ENCODE measurements around the gene ATCAY. TPM values are rescaled to one million over a fixed set of nuclear protein-coding genes. Genes with fewer than 3 reads are reported as not detected.
A peak's percentile ranks its signal among the peaks of the same experiment; 100 is the strongest.
"Not testable (repeated sequence)": the region's sequence is repeated elsewhere in the genome, so short reads cannot be mapped to it uniquely, and the experiment has no call there.

Gene ATCAY
- total RNA-seq, 1 donor = not detected

DNA sequence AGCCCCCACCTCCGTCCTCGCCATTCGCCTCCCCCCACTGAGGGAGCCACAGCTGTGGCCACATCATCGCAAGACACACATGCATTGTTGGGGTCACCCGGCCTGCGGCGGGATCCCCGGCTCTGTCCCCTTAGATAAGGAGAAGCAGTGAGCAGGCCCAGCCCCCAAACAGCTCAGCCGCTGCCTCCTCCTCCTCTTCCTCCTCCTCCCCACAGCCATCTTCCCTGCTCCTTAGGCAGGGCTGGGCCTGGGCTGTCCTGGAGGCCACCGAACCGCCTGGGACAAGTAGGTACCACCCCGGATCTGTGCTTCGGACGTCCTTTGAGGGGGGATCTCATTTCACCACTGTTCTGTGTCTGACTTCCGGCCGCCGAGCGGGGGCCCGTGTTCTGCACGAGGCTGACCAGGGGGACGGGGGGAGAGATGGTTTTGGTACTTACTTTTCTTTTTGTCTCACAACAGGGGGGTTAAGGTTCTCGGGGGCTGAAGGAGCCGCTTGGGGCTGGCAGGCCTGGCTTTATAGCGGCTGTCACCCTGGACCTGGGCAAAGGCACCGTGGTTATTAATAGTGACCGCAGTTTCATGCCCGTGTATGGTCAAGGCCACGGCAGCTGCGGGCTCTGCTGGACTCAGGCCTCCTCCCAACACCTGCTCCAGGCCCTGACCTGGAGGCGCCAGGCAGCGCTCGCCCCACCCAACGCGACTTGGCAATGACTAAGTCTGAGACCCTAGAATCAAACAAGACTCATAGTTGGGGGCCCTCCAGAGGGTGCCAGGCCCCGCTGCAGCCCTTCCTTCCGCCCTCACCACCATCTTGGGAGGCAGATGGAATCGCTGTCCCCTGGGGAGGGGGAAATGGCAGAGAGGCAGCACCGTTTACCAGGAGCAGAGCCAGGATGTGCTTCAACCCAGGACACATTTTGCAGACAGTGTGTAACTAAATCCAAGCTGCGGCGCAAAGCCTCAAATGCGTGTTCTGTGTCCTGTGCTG is 70.7 kb downstream of the ATCAY start:
- DNase-seq (ENCODE audit: insufficient read length, low spot score, missing footprints) = peak; percentile 80
- Histone ChIP-seq H3K36me3 (ENCODE audit: insufficient read depth, low read length) (no peaks in the 10 kb centered on the region), H3K27me3 (ENCODE audit: insufficient read depth, low read length) (no peaks in the 10 kb centered on the region), H3K4me3 (ENCODE audit: insufficient read depth, low read length) (no peak overlapping the region), H4K20me1 (ENCODE audit: insufficient read depth, low read length) (peaks cover 35% of the 10 kb centered on the region), H3K79me2 (ENCODE audit: insufficient read depth, low read length) (peaks cover 8% of the 10 kb centered on the region), H2AFZ (ENCODE audit: low read length) (no peak overlapping the region), H3K4me1 (ENCODE audit: insufficient read depth, low read length) (no peaks in the 10 kb centered on the region), H3K4me2 (ENCODE audit: insufficient read depth, low read length) (no peak overlapping the region), H3K27ac (ENCODE audit: low read depth, low read length) (no peak overlapping the region), H3K9me3 (ENCODE audit: low read depth, low read length) (no peaks in the 10 kb centered on the region)
- TF ChIP-seq, protein P1, sequence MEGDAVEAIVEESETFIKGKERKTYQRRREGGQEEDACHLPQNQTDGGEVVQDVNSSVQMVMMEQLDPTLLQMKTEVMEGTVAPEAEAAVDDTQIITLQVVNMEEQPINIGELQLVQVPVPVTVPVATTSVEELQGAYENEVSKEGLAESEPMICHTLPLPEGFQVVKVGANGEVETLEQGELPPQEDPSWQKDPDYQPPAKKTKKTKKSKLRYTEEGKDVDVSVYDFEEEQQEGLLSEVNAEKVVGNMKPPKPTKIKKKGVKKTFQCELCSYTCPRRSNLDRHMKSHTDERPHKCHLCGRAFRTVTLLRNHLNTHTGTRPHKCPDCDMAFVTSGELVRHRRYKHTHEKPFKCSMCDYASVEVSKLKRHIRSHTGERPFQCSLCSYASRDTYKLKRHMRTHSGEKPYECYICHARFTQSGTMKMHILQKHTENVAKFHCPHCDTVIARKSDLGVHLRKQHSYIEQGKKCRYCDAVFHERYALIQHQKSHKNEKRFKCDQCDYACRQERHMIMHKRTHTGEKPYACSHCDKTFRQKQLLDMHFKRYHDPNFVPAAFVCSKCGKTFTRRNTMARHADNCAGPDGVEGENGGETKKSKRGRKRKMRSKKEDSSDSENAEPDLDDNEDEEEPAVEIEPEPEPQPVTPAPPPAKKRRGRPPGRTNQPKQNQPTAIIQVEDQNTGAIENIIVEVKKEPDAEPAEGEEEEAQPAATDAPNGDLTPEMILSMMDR (IDR thresholded peaks at IDR 0.05; ENCODE audit: extremely low read depth, low read depth, low read length) = no peak

DNA sequence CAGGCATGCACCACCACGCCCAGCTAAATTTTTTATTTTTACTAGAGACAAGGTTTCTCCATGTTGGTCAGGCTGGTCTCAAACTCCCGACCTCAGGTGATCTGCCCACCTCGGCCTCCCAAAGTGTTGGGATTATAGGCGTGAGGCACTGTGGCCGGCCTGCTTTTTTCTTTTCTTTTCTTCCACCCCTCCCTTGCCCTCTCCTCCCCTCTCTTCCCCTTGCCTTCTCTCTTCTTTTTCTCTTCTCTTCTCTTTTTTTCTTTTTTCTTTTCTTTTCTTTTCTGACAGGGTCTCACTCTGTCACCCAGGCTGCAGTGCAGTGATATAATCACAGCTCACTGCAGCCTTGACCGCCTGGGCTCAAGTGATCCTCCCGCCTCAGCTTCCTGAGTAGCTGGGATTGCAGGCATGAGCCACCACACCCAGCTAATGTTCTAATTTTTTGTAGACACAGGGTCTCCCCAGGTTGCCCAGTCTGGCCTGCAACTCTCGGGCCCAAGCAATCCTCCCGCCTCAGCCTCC is 72.3 kb downstream of the ATCAY start:
- peaks cover 49% of the 10 kb centered on the region for H4K20me1 ChIP-seq (ENCODE audit: insufficient read depth, low read length)
- H3K27me3 ChIP-seq (ENCODE audit: insufficient read depth, low read length); H3K4me2 ChIP-seq (ENCODE audit: insufficient read depth, low read length); H3K27ac ChIP-seq (ENCODE audit: low read depth, low read length); H3K9me3 ChIP-seq (ENCODE audit: low read depth, low read length); H3K4me1 ChIP-seq (ENCODE audit: insufficient read depth, low read length); H3K4me3 ChIP-seq (ENCODE audit: insufficient read depth, low read length); H2AFZ ChIP-seq (ENCODE audit: low read length); DNase-seq (ENCODE audit: insufficient read length, low spot score, missing footprints); H3K36me3 ChIP-seq (ENCODE audit: insufficient read depth, low read length): not testable (repeated sequence)
- peaks cover 14% of the 10 kb centered on the region for H3K79me2 ChIP-seq (ENCODE audit: insufficient read depth, low read length)

DNA sequence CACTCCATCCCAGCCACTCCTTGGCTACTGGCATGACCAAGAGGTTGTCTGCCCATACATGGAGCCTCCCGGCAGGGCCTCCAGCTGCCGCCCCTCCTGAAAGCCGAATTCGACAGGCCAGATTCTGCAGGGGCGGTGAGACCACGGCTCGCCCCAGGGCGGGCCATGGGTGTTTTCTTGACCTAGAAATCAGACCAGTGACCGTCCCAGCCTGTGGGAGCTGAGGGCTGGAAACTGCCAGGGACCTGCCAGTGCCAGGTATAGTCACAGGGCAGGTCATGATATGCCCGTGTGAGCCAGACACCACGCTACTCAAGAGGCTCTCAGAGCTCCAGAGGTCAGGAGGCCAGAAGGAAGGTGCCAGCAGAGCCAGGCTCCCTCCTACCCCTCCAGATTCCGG is 73.6 kb downstream of the ATCAY start:
- DNase-seq (ENCODE audit: insufficient read length, low spot score, missing footprints) = peak; percentile 79
- Histone ChIP-seq H3K27ac (ENCODE audit: low read depth, low read length) (no peak overlapping the region), H3K27me3 (ENCODE audit: insufficient read depth, low read length) (no peaks in the 10 kb centered on the region), H3K4me3 (ENCODE audit: insufficient read depth, low read length) (no peak overlapping the region), H4K20me1 (ENCODE audit: insufficient read depth, low read length) (peaks cover 60% of the 10 kb centered on the region), H3K4me1 (ENCODE audit: insufficient read depth, low read length) (no peaks in the 10 kb centered on the region), H3K4me2 (ENCODE audit: insufficient read depth, low read length) (no peak overlapping the region), H2AFZ (ENCODE audit: low read length) (no peak overlapping the region), H3K9me3 (ENCODE audit: low read depth, low read length) (no peaks in the 10 kb centered on the region), H3K79me2 (ENCODE audit: insufficient read depth, low read length) (peaks cover 26% of the 10 kb centered on the region), H3K36me3 (ENCODE audit: insufficient read depth, low read length) (peaks cover 18% of the 10 kb centered on the region)
- TF ChIP-seq, protein P1 (IDR thresholded peaks at IDR 0.05; ENCODE audit: extremely low read depth, low read depth, low read length) = no peak

DNA sequence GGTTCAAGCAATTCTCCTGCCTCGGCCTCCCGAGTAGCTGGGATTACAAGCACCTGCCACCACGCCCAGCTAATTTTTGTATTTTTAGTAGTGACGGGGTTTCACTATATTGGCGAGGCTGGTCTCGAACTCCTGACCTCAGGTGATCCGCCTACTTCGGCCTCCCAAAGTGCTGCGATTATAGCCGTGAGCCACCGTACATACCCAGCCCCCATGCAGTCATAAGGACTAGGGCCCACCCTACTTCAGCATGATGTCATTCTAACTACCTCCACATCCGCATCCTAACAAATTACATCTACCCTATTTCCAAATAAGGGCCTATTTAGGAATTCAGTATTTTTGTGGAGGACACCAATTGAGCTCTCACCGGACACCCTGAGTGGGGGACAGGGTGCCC is 74.8 kb downstream of the ATCAY start:
- H3K27me3 ChIP-seq (ENCODE audit: insufficient read depth, low read length); H3K4me3 ChIP-seq (ENCODE audit: insufficient read depth, low read length); H2AFZ ChIP-seq (ENCODE audit: low read length); H3K9me3 ChIP-seq (ENCODE audit: low read depth, low read length); DNase-seq (ENCODE audit: insufficient read length, low spot score, missing footprints); H3K4me2 ChIP-seq (ENCODE audit: insufficient read depth, low read length); H3K27ac ChIP-seq (ENCODE audit: low read depth, low read length); H3K4me1 ChIP-seq (ENCODE audit: insufficient read depth, low read length): not testable (repeated sequence)
- H3K36me3 ChIP-seq (ENCODE audit: insufficient read depth, low read length) = peaks cover 28% of the 10 kb centered on the region
- H4K20me1 ChIP-seq (ENCODE audit: insufficient read depth, low read length) = peaks cover 60% of the 10 kb centered on the region
- H3K79me2 ChIP-seq (ENCODE audit: insufficient read depth, low read length) = peaks cover 37% of the 10 kb centered on the region

DNA sequence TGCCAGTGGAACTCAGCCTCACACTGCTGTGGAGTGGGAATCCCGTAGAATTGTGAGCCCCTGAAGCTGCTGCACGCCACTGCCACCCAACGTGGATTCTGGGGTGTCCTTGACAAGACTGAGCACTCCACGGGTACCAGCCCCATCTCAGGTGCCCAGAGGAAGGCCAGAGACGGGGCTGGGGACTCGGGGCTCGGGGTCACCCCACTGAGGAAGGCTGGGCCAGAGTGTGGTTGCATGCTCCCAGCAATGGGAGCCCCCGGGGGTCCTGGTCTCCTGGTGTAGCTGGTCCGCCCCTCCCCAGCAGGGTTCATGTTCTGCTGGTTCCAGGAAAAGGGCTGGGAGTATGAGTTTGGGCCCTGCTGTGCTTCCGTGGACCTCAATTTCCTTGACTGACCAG is 75.2 kb downstream of the ATCAY start:
- Histone ChIP-seq H3K27me3 (ENCODE audit: insufficient read depth, low read length) (no peaks in the 10 kb centered on the region), H4K20me1 (ENCODE audit: insufficient read depth, low read length) (peaks cover 60% of the 10 kb centered on the region), H3K27ac (ENCODE audit: low read depth, low read length) (no peak overlapping the region), H3K4me3 (ENCODE audit: insufficient read depth, low read length) (no peak overlapping the region), H3K9me3 (ENCODE audit: low read depth, low read length) (no peaks in the 10 kb centered on the region), H3K79me2 (ENCODE audit: insufficient read depth, low read length) (peaks cover 37% of the 10 kb centered on the region), H3K36me3 (ENCODE audit: insufficient read depth, low read length) (peaks cover 31% of the 10 kb centered on the region), H3K4me2 (ENCODE audit: insufficient read depth, low read length) (no peak overlapping the region), H3K4me1 (ENCODE audit: insufficient read depth, low read length) (no peaks in the 10 kb centered on the region), H2AFZ (ENCODE audit: low read length) (no peak overlapping the region)
- TF ChIP-seq, protein P1 (IDR thresholded peaks at IDR 0.05; ENCODE audit: extremely low read depth, low read depth, low read length) = no peak
- DNase-seq (ENCODE audit: insufficient read length, low spot score, missing footprints) = no peak

Measured in osteoblast (primary cell).